A549 (cell line): ENCODE data around the gene RRAS. TPM values are rescaled to one million over a fixed set of nuclear protein-coding genes. Genes with fewer than 3 reads are reported as not detected.

Experiments used
- ATAC-seq, 2 experiments: fragments of 200-7000 bp in 1 of 2; fragments of >200 bp in 1 of 2; cut with Nextera tagmentation in 1 of 2; cut with Tn5 transposase in 1 of 2; 3 replicates each; pipeline versions ENCODE4 v1.8.0 to v1.9.1; 2018 to 2020; ENCODE audit warnings: mild to moderate bottlenecking in 1 of 2, moderate library complexity in 1 of 2
- CTCF ChIA-PET: fragments of 300-600 bp; sonication (Branson Sonifier 250); formaldehyde crosslinking; extraction: SDS; loops from one replicate; lab custom pipeline; 2021; ENCODE audit warnings: antibody characterized with exemption, inconsistent platforms; lab: Yijun Ruan, JAX
- POLR2A ChIA-PET: fragments of 350-600 bp; formaldehyde crosslinking; extraction: SDS; loops from one replicate; lab custom pipeline; 2021; ENCODE audit warnings: antibody characterized with exemption, inconsistent platforms; lab: Yijun Ruan, JAX
- DNase-seq, 2 experiments: peaks; one replicate each; pipeline versions ENCODE4 v3.0.0 to v3.0.0-alpha.2; 2011 to 2016; ENCODE audit warnings: low read depth in 1 of 2, low spot score in 1 of 2
- FAIRE-seq: peaks from 2 replicates; lab custom pipeline; 2011; peaks lifted over from hg19 to GRCh38; lab: Jason Lieb, UNC
- H3K27ac ChIP-seq, 2 experiments: fragments of >200 bp; sonication (Bioruptor Twin); formaldehyde crosslinking; 3 replicates each; pipeline ENCODE4 v1.5.1; 2016 to 2017
- H3K4me1 ChIP-seq: fragments of >200 bp; sonication (Bioruptor Twin); formaldehyde crosslinking; 3 replicates; pipeline ENCODE4 v1.6.1; 2016
- H3K4me2 ChIP-seq: fragments of >200 bp; sonication (Bioruptor Twin); formaldehyde crosslinking; 3 replicates; pipeline ENCODE4 v1.6.1; 2016
- H3K4me3 ChIP-seq: fragments of >200 bp; sonication (Bioruptor Twin); formaldehyde crosslinking; 3 replicates; pipeline ENCODE4 v1.5.1; 2016
- H3K9me3 ChIP-seq: fragments of >200 bp; sonication (Bioruptor Twin); formaldehyde crosslinking; 3 replicates; pipeline ENCODE4 v1.6.1; 2016
- CBX2 ChIP-seq: fragments of 200-600 bp; sonication (generic); IDR thresholded peaks from 2 replicates; pipeline ENCODE4 v1.6.1; 2016; ENCODE audit warnings: low read depth, mild to moderate bottlenecking, borderline replicate concordance
- EP300 ChIP-seq, 2 experiments: fragments of >200 bp; sonication (Bioruptor Twin); formaldehyde crosslinking; IDR thresholded peaks; 2 replicates in 1 of 2; 3 replicates in 1 of 2; pipeline ENCODE4 v1.6.1; 2016 to 2017
- ESRRA ChIP-seq: fragments of 150-350 bp; IDR thresholded peaks from 2 replicates; pipeline ENCODE4 v1.6.1; 2014; ENCODE audit warnings: mild to moderate bottlenecking, low read length, borderline replicate concordance
- FOSB ChIP-seq: fragments of 250-450 bp; sonication (Bioruptor Pico); IDR thresholded peaks from 2 replicates; pipeline ENCODE4 v1.5.0; 2020; ENCODE audit warnings: mild to moderate bottlenecking, moderate library complexity
- FOSL2 ChIP-seq, 2 experiments: fragments of 450-650 bp in 1 of 2; fragments of >200 bp in 1 of 2; sonication (Bioruptor Twin) in 1 of 2; formaldehyde crosslinking; IDR thresholded peaks; 2 replicates each; pipeline versions ENCODE4 v1.5.0 to v1.6.1; 2016 to 2020; ENCODE audit warnings: mild to moderate bottlenecking in 1 of 2, moderate library complexity in 1 of 2
- GATA3 ChIP-seq: IDR thresholded peaks from 2 replicates; pipeline ENCODE4 v1.6.1; 2012; ENCODE audit warnings: borderline replicate concordance
- HOXB13 ChIP-seq: fragments of 250-450 bp; sonication (Bioruptor Pico); IDR thresholded peaks from 2 replicates; pipeline ENCODE4 v1.5.0; 2020; ENCODE audit warnings: low read depth, mild to moderate bottlenecking, moderate library complexity
- JUN ChIP-seq, 2 experiments: fragments of >200 bp; sonication (Bioruptor Twin); formaldehyde crosslinking; IDR thresholded peaks; 2 replicates in 1 of 2; 3 replicates in 1 of 2; pipeline ENCODE4 v1.6.1; 2016 to 2017
- JUNB ChIP-seq: fragments of >200 bp; sonication (Bioruptor Twin); formaldehyde crosslinking; IDR thresholded peaks from 2 replicates; pipeline ENCODE4 v1.6.1; 2016
- KDM1A ChIP-seq: fragments of 200-600 bp; sonication (generic); IDR thresholded peaks from 2 replicates; pipeline ENCODE4 v1.6.1; 2016; ENCODE audit warnings: low read depth, mild to moderate bottlenecking
- KDM5A ChIP-seq: fragments of 200-600 bp; sonication (generic); IDR thresholded peaks from 2 replicates; pipeline ENCODE4 v1.6.1; 2016; ENCODE audit warnings: antibody characterized with exemption, mild to moderate bottlenecking
- MAFK ChIP-seq: fragments of 450-650 bp; IDR thresholded peaks from 2 replicates; pipeline ENCODE4 v1.6.1; 2014; ENCODE audit not compliant: partially characterized antibody
- MYC ChIP-seq: IDR thresholded peaks from 2 replicates; pipeline ENCODE4 v1.6.1; 2012; ENCODE audit warnings: mild to moderate bottlenecking, inconsistent platforms, low read length, improper control_type of control experiment, borderline replicate concordance
- POLR2A ChIP-seq: IDR thresholded peaks from 2 replicates; pipeline ENCODE4 v1.6.1; 2012; ENCODE audit warnings: mild to moderate bottlenecking, low read length
- RAD21 ChIP-seq, 2 experiments: fragments of >200 bp in 1 of 2; sonication (Bioruptor Twin) in 1 of 2; formaldehyde crosslinking in 1 of 2; IDR thresholded peaks in 1 of 2; conservative IDR thresholded peaks in 1 of 2; 2 replicates in 1 of 2; 3 replicates in 1 of 2; pipeline ENCODE4 v1.6.1; 2012 to 2018; ENCODE audit warnings: inconsistent platforms in 1 of 2
- RNF2 ChIP-seq: fragments of 200-600 bp; sonication (generic); IDR thresholded peaks from 2 replicates; pipeline ENCODE4 v1.6.1; 2016; ENCODE audit warnings: low read depth, mild to moderate bottlenecking, antibody characterized with exemption, moderate library complexity, borderline replicate concordance
- SMC3 ChIP-seq: fragments of >200 bp; sonication (Bioruptor Twin); formaldehyde crosslinking; IDR thresholded peaks from 3 replicates; pipeline ENCODE4 v1.6.1; 2018; ENCODE audit warnings: inconsistent platforms
- TP53 ChIP-seq: fragments of 250-450 bp; sonication (Bioruptor Pico); IDR thresholded peaks from 2 replicates; pipeline ENCODE4 v1.5.0; 2021; ENCODE audit warnings: mild to moderate bottlenecking, moderate library complexity
- WGBS: methylation state at CpG from one replicate; pipeline ENCODE4 v1.1.6; 2017; ENCODE audit errors: missing lambda C conversion rate; 5-methylcytosine and 5-hydroxymethylcytosine counted together
- polyA plus RNA-seq, 4 experiments: library from polyadenylated mRNA; depleted of rRNA in 3 of 4; stranded (reverse); fragments of >200 nt; fragmentation: RNase III in 1 of 4; extraction: RNeasy Plus Mini Kit Qiagen cat#74134 plus additional on column Dnase treatment in 1 of 4; gene quantifications; 2 replicates in 3 of 4; 3 replicates in 1 of 4; pipeline ENCODE4 v1.2.3, GENCODE V29; 2011 to 2017
- TF ChIP-seq, protein P1 (sequence below): fragments of >200 bp; sonication (Bioruptor Twin); formaldehyde crosslinking; IDR thresholded peaks from 3 replicates; pipeline ENCODE4 v1.6.1; 2016
- TF ChIP-seq, protein P2 (sequence below): fragments of 250-450 bp; sonication (Bioruptor Pico); IDR thresholded peaks from 2 replicates; pipeline ENCODE4 v1.5.0; 2020; ENCODE audit warnings: low read depth, mild to moderate bottlenecking, moderate library complexity
- TF ChIP-seq, protein P3 (sequence below): fragments of 250-450 bp; sonication (Bioruptor Pico); IDR thresholded peaks from 2 replicates; pipeline ENCODE4 v1.5.0; 2021; ENCODE audit warnings: mild to moderate bottlenecking, moderate library complexity, borderline replicate concordance
- TF ChIP-seq, protein P4 (sequence below): fragments of >200 bp; sonication (Bioruptor Twin); formaldehyde crosslinking; IDR thresholded peaks from 3 replicates; pipeline ENCODE4 v1.5.1; 2016
- TF ChIP-seq, protein P5 (sequence below): IDR thresholded peaks from 2 replicates; pipeline ENCODE4 v1.6.1; 2012

Gene RRAS
- polyA plus RNA-seq, 2 of the 4 experiments (the other 2 are of a cell fraction), result 47.6 to 49.2 TPM

DNA sequence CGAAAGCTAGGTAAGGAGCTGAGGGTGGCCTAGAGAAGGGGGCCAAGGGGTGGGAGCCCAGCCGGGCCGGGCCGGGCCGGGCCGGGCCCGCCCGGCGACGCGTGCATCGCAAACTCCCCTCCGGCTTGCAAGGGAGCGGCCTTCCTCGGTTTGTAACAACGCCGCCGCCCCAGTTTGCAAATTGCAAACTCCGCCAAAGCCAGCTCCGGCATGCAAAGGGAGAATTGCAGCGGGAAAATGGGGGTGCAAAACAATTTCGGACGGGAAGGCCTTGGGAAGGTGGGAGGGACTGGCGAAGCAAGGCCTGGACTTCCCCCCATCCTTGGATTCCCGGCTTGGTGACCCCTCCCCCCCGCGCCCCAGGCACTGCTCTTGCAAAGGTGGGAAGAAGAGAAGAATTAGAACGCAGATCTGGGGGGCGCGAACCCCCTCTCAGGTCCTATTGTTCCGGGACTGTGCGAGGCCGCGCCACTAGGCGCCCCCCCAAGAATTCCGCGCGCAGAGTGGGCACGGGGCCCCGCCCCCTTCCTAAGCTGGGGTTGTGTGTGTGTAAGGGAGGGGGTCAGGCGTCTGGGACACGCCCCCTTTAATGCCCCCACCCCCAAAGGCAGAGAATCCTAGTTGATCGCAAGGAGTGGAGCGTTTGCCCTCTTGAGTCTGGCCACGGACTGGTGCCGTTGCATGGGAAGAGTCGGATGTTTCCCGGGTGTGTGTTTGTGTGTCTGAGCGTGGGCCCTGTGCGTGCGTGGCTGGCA, 48.0 kb downstream of the RRAS start (continued):
- TF ChIP-seq KDM1A, result 0 out of 2 replicates have a peak, but pooled peaks have one; percentile 30

DNA sequence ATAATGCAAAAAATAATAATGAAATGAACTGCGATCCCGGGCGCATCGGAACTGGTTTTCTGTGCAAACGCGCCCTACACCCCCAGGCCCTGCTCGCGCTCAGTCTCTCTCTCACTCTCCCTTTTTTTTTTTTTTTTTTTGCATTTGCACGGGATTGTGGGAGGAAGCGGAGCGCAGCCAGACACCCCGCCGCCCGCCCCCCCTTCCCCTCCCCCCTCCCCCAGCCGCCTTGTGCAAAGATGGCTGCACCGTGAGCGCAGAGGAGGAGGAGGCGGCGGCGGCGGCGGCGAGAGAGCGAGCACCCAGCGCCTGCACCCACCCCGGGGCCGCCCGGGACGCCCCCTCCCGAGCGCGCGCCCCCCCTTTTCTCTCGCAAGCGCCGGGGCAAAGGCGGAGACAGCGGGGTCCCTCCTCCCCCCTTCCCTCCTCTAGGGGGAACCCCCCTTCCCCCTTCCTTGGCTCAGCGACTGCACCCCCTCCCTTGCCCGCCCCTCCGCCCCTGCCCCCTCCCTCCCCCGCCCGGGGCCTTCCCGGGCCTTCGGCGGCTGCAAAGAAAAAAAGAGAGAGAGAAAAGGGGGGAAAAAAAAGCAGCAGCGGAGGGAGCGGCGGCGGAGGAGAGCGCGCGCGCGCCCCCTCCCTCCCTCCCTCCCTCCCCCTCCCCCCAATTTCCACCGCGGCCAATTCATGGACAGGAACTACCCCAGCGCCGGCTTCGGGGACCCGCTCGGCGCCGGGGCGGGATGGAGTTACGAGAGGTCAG, 48.8 kb downstream of the RRAS start, which contains the start of gene PRR12:
TSS of gene PRR12 (plus strand) at position 212 of the 760 bp plus-strand sequence. CDS start at position 685, 473 bp downstream.
- peak; percentile 88 to 96 for DNase-seq
- TF ChIP-seq TP53 (no peak), EP300 (IDR thresholded peaks at IDR 0.05) (no peak; a peak in 1 of 5 replicates), GATA3 (no peak), SMC3 (peak; percentile 20; the same call in 1 of the 3 replicates), FOSB (CRISPR knock-in tag) (no peak), CBX2 (no peak), RNF2 (no peak), ESRRA (no peak), MYC (peak; percentile 27; the same call in 1 of the 2 replicates), RAD21 (conservative IDR thresholded peaks at IDR 0.05 in 1 of 2, IDR thresholded peaks at IDR 0.05 in 1 of 2) (0 out of 5 replicates have a peak, but pooled peaks of 1 of the 2 experiments have one; percentile 17), POLR2A (peak; percentile 47), MAFK (no peak), HOXB13 (CRISPR knock-in tag) (no peak), JUN (IDR thresholded peaks at IDR 0.05) (peak; percentile 89 to 96), KDM5A (no peak), FOSL2 (IDR thresholded peaks at IDR 0.05) (no peak), FOSL2 (CRISPR knock-in tag; IDR thresholded peaks at IDR 0.05) (no peak), JUNB (no peak)
- TF ChIP-seq, protein P1, sequence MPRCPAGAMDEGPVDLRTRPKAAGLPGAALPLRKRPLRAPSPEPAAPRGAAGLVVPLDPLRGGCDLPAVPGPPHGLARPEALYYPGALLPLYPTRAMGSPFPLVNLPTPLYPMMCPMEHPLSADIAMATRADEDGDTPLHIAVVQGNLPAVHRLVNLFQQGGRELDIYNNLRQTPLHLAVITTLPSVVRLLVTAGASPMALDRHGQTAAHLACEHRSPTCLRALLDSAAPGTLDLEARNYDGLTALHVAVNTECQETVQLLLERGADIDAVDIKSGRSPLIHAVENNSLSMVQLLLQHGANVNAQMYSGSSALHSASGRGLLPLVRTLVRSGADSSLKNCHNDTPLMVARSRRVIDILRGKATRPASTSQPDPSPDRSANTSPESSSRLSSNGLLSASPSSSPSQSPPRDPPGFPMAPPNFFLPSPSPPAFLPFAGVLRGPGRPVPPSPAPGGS, result peak; percentile 90
- TF ChIP-seq, protein P2, sequence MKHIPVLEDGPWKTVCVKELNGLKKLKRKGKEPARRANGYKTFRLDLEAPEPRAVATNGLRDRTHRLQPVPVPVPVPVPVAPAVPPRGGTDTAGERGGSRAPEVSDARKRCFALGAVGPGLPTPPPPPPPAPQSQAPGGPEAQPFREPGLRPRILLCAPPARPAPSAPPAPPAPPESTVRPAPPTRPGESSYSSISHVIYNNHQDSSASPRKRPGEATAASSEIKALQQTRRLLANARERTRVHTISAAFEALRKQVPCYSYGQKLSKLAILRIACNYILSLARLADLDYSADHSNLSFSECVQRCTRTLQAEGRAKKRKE (CRISPR knock-in tag), result no peak
- TF ChIP-seq, protein P3, sequence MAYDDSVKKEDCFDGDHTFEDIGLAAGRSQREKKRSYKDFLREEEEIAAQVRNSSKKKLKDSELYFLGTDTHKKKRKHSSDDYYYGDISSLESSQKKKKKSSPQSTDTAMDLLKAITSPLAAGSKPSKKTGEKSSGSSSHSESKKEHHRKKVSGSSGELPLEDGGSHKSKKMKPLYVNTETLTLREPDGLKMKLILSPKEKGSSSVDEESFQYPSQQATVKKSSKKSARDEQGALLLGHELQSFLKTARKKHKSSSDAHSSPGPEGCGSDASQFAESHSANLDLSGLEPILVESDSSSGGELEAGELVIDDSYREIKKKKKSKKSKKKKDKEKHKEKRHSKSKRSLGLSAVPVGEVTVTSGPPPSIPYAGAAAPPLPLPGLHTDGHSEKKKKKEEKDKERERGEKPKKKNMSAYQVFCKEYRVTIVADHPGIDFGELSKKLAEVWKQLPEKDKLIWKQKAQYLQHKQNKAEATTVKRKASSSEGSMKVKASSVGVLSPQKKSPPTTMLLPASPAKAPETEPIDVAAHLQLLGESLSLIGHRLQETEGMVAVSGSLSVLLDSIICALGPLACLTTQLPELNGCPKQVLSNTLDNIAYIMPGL (CRISPR knock-in tag), result no peak
- TF ChIP-seq, protein P4, sequence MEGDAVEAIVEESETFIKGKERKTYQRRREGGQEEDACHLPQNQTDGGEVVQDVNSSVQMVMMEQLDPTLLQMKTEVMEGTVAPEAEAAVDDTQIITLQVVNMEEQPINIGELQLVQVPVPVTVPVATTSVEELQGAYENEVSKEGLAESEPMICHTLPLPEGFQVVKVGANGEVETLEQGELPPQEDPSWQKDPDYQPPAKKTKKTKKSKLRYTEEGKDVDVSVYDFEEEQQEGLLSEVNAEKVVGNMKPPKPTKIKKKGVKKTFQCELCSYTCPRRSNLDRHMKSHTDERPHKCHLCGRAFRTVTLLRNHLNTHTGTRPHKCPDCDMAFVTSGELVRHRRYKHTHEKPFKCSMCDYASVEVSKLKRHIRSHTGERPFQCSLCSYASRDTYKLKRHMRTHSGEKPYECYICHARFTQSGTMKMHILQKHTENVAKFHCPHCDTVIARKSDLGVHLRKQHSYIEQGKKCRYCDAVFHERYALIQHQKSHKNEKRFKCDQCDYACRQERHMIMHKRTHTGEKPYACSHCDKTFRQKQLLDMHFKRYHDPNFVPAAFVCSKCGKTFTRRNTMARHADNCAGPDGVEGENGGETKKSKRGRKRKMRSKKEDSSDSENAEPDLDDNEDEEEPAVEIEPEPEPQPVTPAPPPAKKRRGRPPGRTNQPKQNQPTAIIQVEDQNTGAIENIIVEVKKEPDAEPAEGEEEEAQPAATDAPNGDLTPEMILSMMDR, result no peak; the same call in 2 of the 3 replicates
- TF ChIP-seq, protein P5, sequence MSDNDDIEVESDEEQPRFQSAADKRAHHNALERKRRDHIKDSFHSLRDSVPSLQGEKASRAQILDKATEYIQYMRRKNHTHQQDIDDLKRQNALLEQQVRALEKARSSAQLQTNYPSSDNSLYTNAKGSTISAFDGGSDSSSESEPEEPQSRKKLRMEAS, result no peak; the same call in 1 of the 2 replicates
- TF ChIP-seq, all 56 proteins: peak for 6
- peak; percentile 38 to 64 for ATAC-seq
- peaks cover 11% of the 10 kb centered on the region for H3K4me1 ChIP-seq
- H3K4me2 ChIP-seq, result peak within 1 kb of the TSS; percentile 93
- CTCF ChIA-PET, result interaction anchor here (0.7 to 1.3 kb wide), 6 partner anchors 11 to 90 kb away, joined by 3 to 6 read pairs (median 4); partner anchors contain the start of genes NOSIP and PRRG2
- peak within 1 kb of the TSS; percentile 63 for H3K4me3 ChIP-seq
- POLR2A ChIA-PET, result interaction anchor here (0.6 to 3.1 kb wide), 7 partner anchors 10 to 95 kb away, joined by 3 to 45 read pairs (median 5); partner anchors contain the start of genes NOSIP, PRRG2, RPS11 and RRAS
- peak within 1 kb of the TSS; percentile 97 to 99 for H3K27ac ChIP-seq
- no peak for FAIRE-seq
- no peaks in the 10 kb centered on the region for H3K9me3 ChIP-seq
- whole genome bisulfite sequencing, result 2% methylated on average over 34 of the region's 66 CpGs
